Astrocyte (in vitro differentiated cells and primary cell): ENCODE measurements around the gene CHCHD6. TPM values are rescaled to one million over a fixed set of nuclear protein-coding genes. Genes with fewer than 3 reads are reported as not detected.

ENCODE experiments used
- DNase-seq: peaks from one replicate; pipeline ENCODE4 v3.0.0-alpha.2; 2010; ENCODE audit warnings: low read depth
- FAIRE-seq: peaks from 2 replicates; lab custom pipeline; 2011; peaks lifted over from hg19 to GRCh38; lab: Jason Lieb, UNC
- H2AFZ ChIP-seq: 2 replicates; pipeline ENCODE4 v1.6.0; 2012; ENCODE audit warnings: low read depth, low read length, inconsistent platforms
- H3K27ac ChIP-seq: 2 replicates; pipeline ENCODE4 v1.5.1; 2011; ENCODE audit warnings: low read depth, low read length, inconsistent platforms
- H3K27me3 ChIP-seq: 2 replicates; pipeline ENCODE4 v1.6.0; 2011; ENCODE audit warnings: low read length, inconsistent platforms; ENCODE audit not compliant: insufficient read depth
- H3K36me3 ChIP-seq: 2 replicates; pipeline ENCODE4 v1.5.1; 2011; ENCODE audit warnings: low read length, inconsistent platforms; ENCODE audit not compliant: insufficient read depth
- H3K4me1 ChIP-seq: 2 replicates; pipeline ENCODE4 v1.5.1; 2011; ENCODE audit warnings: low read length, inconsistent platforms; ENCODE audit not compliant: insufficient read depth
- H3K4me2 ChIP-seq: 2 replicates; pipeline ENCODE4 v1.6.0; 2012; ENCODE audit warnings: low read length, inconsistent platforms
- H3K4me3 ChIP-seq: 2 replicates; pipeline ENCODE4 v1.5.1; 2011; ENCODE audit warnings: low read depth, mild to moderate bottlenecking, low read length, inconsistent platforms; ENCODE audit not compliant: insufficient read depth
- H3K79me2 ChIP-seq: 2 replicates; pipeline ENCODE4 v1.6.0; 2012; ENCODE audit warnings: mild to moderate bottlenecking, low read length, inconsistent platforms; ENCODE audit not compliant: insufficient read depth
- H3K9ac ChIP-seq: 2 replicates; pipeline ENCODE4 v1.6.0; 2012; ENCODE audit warnings: mild to moderate bottlenecking, low read length, inconsistent platforms
- H3K9me3 ChIP-seq: 2 replicates; pipeline ENCODE4 v1.5.1; 2012; ENCODE audit warnings: low read depth, mild to moderate bottlenecking, low read length, inconsistent platforms; ENCODE audit not compliant: insufficient read depth
- H4K20me1 ChIP-seq: 2 replicates; pipeline ENCODE4 v1.6.0; 2012; ENCODE audit warnings: low read length, inconsistent platforms; ENCODE audit not compliant: insufficient read depth
- H3K27ac Mint-ChIP-seq: one replicate; pipeline ENCODE4 v1.8.0; 2021; ENCODE audit warnings: mild to moderate bottlenecking, mixed read lengths; ENCODE audit not compliant: unreplicated experiment
- H3K27me3 Mint-ChIP-seq: one replicate; pipeline ENCODE4 v1.8.0; 2021; ENCODE audit warnings: low read depth, mixed read lengths; ENCODE audit not compliant: unreplicated experiment
- H3K36me3 Mint-ChIP-seq: one replicate; pipeline ENCODE4 v1.8.0; 2021; ENCODE audit warnings: low read depth, mixed read lengths; ENCODE audit not compliant: unreplicated experiment
- H3K4me1 Mint-ChIP-seq: one replicate; pipeline ENCODE4 v1.8.0; 2021; ENCODE audit warnings: low read depth, mixed read lengths; ENCODE audit not compliant: unreplicated experiment
- H3K4me3 Mint-ChIP-seq: one replicate; pipeline ENCODE4 v1.8.0; 2021; ENCODE audit warnings: mild to moderate bottlenecking, moderate library complexity, mixed read lengths; ENCODE audit not compliant: unreplicated experiment
- H3K9me3 Mint-ChIP-seq: one replicate; pipeline ENCODE4 v1.8.0; 2021; ENCODE audit warnings: mild to moderate bottlenecking, mixed read lengths; ENCODE audit not compliant: unreplicated experiment
- EZH2 ChIP-seq: IDR thresholded peaks from 2 replicates; pipeline ENCODE4 v1.6.1; 2012; ENCODE audit warnings: mild to moderate bottlenecking, low read length, inconsistent platforms; ENCODE audit not compliant: insufficient read depth
- total RNA-seq: library from RNA; stranded (reverse); gene quantifications from 2 replicates; pipeline ENCODE4 v1.2.1, GENCODE V29; 2021
- TF ChIP-seq, protein P1 (sequence below): IDR thresholded peaks from 2 replicates; pipeline ENCODE4 v1.5.1; 2011; ENCODE audit warnings: low read depth, mild to moderate bottlenecking, inconsistent platforms, low read length, moderate library complexity; ENCODE audit not compliant: insufficient read depth

Gene CHCHD6
- total RNA-seq, 1 donor from 2014 or later = 21.1 TPM

DNA sequence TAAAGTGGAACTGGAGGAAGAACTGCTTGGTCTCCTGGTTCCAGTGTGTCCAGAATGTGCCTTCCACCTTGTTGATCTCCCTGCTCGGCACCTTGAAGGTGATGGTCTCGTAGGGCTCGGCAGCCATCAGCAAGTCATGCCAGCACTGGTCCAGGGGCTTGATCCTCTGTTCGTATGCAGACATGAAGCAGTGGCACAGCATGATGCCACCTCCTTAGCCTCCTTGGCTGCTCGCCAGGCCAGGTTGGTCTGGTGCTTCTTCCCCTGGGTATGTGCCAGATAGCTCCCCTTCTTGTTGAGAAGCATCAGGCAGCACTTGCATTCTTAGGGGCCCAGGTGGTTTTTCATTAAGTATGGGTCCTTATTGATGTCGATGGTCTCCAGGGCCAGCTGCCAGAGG is 31.3 kb upstream of the CHCHD6 start:
- Mint-ChIP-seq H3K9me3 (peaks cover 3% of the 10 kb centered on the region), H3K4me1 (no peaks in the 10 kb centered on the region), H3K27ac (no peak overlapping the region), H3K4me3 (no peak overlapping the region), H3K36me3 (no peaks in the 10 kb centered on the region), H3K27me3 (peaks cover 14% of the 10 kb centered on the region)
- peaks cover 4% of the 10 kb centered on the region for H3K27me3 ChIP-seq
- TF ChIP-seq, protein P1, sequence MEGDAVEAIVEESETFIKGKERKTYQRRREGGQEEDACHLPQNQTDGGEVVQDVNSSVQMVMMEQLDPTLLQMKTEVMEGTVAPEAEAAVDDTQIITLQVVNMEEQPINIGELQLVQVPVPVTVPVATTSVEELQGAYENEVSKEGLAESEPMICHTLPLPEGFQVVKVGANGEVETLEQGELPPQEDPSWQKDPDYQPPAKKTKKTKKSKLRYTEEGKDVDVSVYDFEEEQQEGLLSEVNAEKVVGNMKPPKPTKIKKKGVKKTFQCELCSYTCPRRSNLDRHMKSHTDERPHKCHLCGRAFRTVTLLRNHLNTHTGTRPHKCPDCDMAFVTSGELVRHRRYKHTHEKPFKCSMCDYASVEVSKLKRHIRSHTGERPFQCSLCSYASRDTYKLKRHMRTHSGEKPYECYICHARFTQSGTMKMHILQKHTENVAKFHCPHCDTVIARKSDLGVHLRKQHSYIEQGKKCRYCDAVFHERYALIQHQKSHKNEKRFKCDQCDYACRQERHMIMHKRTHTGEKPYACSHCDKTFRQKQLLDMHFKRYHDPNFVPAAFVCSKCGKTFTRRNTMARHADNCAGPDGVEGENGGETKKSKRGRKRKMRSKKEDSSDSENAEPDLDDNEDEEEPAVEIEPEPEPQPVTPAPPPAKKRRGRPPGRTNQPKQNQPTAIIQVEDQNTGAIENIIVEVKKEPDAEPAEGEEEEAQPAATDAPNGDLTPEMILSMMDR = no peak
- no peak for TF ChIP-seq EZH2
- DNase-seq = no peak
- no peak for FAIRE-seq
- no peak overlapping the region for H3K27ac ChIP-seq
- no peak overlapping the region for H3K9ac ChIP-seq
- H3K36me3 ChIP-seq = no peaks in the 10 kb centered on the region
- H3K9me3 ChIP-seq = peaks cover 2% of the 10 kb centered on the region
- H3K79me2 ChIP-seq = no peaks in the 10 kb centered on the region
- no peak overlapping the region for H3K4me3 ChIP-seq
- H3K4me1 ChIP-seq = no peaks in the 10 kb centered on the region
- H2AFZ ChIP-seq = no peak overlapping the region
- no peaks in the 10 kb centered on the region for H4K20me1 ChIP-seq
- no peak overlapping the region for H3K4me2 ChIP-seq

DNA sequence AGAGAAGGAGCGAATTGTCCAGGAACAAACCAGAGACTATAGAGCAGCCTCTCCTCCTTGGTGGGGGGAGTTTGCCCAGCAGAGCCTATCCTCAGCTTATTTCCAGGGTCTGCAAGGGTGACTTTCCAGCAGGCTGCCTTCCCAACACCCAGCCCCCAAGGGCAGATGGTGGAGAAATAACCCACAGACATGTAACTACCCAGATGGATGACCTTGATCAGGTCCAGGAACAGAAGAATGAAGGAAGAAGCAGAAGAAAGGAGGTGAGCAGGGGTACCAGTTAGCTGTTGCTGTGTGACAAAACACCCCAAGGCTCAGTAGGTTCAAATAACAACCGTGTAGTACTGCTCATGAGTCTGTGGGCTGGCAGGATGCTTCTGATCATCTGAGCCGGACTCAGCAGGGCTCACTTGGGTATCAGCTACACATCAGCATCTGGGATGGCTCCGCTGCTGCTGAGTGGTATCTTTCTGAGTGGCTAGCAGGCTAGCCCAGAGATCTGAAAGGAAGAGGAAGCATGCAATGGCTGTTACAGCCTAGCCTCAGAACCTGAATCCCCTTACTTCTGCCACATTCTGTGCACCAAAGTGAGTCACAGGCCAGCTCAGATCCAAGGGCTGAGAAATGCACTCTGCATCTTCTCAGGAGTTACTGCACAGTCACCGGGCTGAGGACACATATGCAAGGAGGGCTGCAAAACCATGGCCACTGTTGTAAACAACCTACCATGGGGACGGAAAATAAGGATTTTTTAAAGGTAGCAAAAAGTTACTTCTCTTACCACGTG is 26.9 kb upstream of the CHCHD6 start:
- Mint-ChIP-seq H3K27ac (peak overlapping the region; percentile 5), H3K36me3 (no peaks in the 10 kb centered on the region), H3K4me1 (no peaks in the 10 kb centered on the region), H3K9me3 (no peaks in the 10 kb centered on the region), H3K27me3 (peaks cover 29% of the 10 kb centered on the region), H3K4me3 (no peak overlapping the region)
- Histone ChIP-seq H3K9ac (no peak overlapping the region), H3K36me3 (no peaks in the 10 kb centered on the region), H3K27ac (no peak overlapping the region), H3K4me2 (no peak overlapping the region), H3K27me3 (peaks cover 14% of the 10 kb centered on the region), H3K9me3 (peaks cover 2% of the 10 kb centered on the region), H4K20me1 (no peaks in the 10 kb centered on the region), H3K4me3 (no peak overlapping the region), H3K79me2 (no peaks in the 10 kb centered on the region), H2AFZ (peak overlapping the region; percentile 3), H3K4me1 (no peaks in the 10 kb centered on the region)
- DNase-seq = no peak
- FAIRE-seq = no peak
- TF ChIP-seq, protein P1 = no peak
- no peak for TF ChIP-seq EZH2
